ENCODE measurements around the gene EEF2K.
"Not testable (repeated sequence)": the region's sequence is repeated elsewhere in the genome, so short reads cannot be mapped to it uniquely, and the experiment has no call there.

EEF2K gene

DNA sequence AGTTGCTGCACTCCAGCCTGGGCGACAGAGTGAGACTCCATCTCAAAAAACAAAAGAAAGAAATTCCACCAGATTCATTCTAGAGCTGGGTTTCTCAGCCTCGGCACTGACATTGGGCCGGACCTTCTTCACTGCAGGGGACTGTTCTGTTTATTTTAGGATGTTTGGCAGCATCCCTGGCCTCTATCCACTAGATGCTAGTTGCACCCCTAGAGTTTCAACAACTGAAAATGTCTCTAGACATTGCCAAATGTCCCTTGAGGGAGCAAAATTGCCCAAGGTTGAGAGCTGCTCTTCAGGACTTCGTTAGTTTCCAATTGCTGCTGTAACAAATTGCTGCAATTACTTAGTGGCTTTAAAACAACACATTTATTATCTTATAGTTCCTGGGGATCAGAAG is 7.2 kb downstream of the EEF2K start:
- TF ChIP-seq, protein P1, sequence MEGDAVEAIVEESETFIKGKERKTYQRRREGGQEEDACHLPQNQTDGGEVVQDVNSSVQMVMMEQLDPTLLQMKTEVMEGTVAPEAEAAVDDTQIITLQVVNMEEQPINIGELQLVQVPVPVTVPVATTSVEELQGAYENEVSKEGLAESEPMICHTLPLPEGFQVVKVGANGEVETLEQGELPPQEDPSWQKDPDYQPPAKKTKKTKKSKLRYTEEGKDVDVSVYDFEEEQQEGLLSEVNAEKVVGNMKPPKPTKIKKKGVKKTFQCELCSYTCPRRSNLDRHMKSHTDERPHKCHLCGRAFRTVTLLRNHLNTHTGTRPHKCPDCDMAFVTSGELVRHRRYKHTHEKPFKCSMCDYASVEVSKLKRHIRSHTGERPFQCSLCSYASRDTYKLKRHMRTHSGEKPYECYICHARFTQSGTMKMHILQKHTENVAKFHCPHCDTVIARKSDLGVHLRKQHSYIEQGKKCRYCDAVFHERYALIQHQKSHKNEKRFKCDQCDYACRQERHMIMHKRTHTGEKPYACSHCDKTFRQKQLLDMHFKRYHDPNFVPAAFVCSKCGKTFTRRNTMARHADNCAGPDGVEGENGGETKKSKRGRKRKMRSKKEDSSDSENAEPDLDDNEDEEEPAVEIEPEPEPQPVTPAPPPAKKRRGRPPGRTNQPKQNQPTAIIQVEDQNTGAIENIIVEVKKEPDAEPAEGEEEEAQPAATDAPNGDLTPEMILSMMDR (conservative IDR thresholded peaks at IDR 0.05; ENCODE audit: low read length), result no peak
- no peak overlapping the region for H3K4me3 ChIP-seq (ENCODE audit: low read length)
- no peak for DNase-seq (ENCODE audit: low read depth)

DNA sequence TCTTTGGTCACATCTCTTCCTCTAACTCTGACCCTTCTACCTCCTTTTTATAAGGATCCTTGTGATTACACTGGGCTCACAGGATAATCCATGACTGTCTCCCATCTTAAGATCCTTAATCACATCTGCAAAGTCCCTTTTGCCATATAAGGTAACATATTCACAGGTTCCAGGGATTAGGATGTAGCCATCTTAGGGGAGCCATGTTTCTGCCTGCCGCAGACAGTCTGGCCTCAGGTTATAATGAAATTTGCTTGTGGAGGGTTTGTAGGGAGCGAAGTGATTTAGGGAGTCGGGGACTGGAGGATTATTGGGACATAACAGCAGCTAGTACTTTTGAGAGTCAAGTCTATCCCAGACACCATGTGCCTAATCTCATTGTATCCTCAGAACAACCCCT is 7.7 kb downstream of the EEF2K start:
- TF ChIP-seq, protein P1 (conservative IDR thresholded peaks at IDR 0.05; ENCODE audit: low read length), result no peak
- no peak for DNase-seq (ENCODE audit: low read depth)

DNA sequence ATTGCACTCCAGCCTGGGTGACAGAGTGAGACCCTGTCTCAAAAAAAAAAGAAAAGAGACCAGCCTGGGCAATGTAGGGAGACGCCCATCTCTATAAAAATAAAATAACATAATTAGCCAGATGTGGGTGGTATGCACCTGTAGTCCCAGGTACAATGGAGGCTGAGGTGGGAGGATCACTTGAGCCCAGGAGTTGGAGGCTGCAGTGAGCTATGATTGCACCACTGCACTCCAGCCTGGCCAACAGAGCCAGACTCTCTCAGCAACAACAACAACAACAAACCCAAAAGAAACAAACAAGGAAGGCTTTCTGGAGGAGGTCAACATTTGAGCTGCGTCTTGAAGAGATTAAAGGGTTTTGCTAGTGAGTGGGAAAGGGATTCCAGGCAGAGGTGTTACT is 8.3 kb downstream of the EEF2K start:
- TF ChIP-seq, protein P1 (conservative IDR thresholded peaks at IDR 0.05; ENCODE audit: low read length), result no peak

More for the DNA sequence above, 7.7 kb downstream of the EEF2K start:
- H3K4me3 ChIP-seq (ENCODE audit: low read length), result no peak overlapping the region

DNA sequence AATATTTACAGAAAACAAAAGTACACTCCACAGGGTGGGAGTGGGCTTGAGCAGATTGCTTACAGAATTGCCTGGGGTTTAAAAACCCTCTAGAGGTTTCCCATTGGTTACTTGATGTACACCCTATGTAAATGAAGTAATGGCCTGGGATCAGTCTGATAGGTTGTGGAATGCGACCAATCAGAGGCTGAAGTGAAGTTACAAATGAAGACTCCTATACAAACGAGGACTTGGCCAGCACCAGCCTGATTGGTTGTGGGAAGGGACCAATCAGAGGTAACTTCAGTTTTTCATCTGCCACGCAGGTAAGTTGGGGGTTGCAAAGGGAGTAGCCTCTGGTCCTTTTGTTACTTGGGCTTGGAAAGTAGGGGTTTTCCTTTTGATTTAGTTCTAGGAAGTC is 8.8 kb downstream of the EEF2K start:
- TF ChIP-seq, protein P1 (conservative IDR thresholded peaks at IDR 0.05; ENCODE audit: low read length), result no peak
- no peak overlapping the region for H3K4me3 ChIP-seq (ENCODE audit: low read length)
- DNase-seq (ENCODE audit: low read depth), result no peak

More for the DNA sequence above, 8.3 kb downstream of the EEF2K start:
- DNase-seq (ENCODE audit: low read depth), result no peak
- H3K4me3 ChIP-seq (ENCODE audit: low read length), result no peak overlapping the region

DNA sequence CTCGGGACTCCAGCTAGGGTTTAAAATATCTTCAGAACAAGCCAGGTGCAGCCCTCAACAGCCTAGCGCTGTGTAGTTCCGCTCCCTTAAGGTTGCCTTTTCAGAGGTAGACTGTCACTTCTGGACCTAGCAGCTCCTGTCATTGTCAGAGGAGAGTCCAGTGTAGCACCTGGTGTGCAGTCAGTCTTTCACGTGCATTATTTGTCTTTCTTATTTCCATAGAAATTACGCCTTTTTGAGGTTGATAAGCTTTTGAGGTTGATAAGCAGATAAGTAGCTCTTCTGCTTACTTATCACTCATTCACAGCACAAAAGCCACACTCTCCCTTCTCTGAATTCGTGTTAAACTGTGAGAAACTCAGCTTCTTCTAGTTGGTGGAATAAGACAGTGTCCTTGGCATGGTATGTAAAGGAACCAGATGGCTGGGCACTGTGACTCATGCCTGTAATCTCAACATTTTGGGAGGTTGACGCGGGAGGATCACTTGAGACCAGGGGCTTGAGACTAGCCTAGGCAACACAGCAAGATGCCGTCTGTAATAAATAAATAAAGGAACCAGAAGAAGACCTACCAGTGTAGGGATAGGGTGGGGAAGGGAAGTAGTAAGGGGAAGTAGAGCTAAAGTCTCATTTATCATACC is 10.2 kb downstream of the EEF2K start:
- H3K4me3 ChIP-seq (ENCODE audit: low read length), result no peak overlapping the region
- TF ChIP-seq, protein P1 (conservative IDR thresholded peaks at IDR 0.05; ENCODE audit: low read length), result no peak
- DNase-seq (ENCODE audit: low read depth), result peak; percentile 54

DNA sequence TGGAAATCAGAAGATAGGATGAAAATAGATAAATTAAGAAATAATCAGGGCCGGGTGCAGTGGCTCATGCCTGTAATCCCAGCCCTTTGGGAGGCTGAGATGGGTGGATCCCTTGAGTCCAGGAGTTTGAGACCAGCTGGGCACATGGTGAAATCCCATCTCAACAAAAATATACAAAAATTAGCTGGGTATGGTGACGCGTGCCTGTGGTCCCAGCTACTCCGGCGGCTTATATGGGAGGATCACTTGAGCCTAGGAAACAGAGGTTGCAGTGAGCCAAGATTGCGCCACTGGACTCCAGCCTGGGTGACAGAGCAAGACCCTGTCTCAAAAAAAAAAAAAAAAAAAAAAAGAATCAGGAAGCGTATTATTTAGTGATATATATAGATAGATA is 10.8 kb downstream of the EEF2K start:
- H3K4me3 ChIP-seq (ENCODE audit: low read length); DNase-seq (ENCODE audit: low read depth): not testable (repeated sequence)

DNA sequence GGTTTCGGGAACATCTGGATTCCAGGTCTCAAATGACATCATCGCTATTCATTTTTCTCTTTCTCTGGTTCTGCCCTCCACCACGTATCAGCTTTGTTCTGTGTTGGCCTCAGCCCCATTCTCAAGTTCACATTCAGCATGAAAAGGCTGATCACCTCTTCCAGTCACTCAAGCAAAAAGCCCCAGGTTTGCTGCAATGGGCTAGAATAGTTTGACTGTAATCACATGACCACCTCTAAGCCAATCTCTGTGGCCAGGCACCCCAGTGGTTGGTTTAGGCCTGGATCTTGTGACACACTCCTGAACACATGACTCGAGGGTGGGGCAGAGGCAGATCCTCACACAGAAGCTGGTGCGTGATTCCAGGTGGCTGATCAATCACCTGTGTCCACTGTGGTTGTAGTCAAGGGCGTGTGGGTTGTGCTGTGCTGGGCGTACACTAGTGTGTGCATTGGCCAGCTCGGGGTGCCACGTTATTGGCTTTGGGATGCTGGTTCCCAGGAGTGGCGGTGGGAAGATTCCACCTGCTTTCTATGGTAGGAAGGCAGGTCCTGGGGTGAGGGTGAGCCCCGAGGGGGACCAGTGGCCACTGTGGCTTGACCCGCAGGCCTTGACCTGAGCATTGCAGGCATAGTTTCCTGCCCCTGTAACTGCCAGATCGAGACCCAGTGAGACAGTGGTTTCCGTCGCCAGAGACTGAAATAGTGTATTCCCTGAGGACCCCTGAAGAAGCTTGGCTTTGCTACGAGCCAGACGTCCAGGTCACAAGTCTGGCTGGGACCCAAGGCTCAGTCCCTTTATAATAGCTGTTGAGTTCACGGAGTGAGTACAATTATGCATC is 12.0 kb downstream of the EEF2K start:
- no peak for DNase-seq (ENCODE audit: low read depth)
- TF ChIP-seq, protein P1 (conservative IDR thresholded peaks at IDR 0.05; ENCODE audit: low read length), result no peak
- H3K4me3 ChIP-seq (ENCODE audit: low read length), result no peak overlapping the region

Measured in AG10803 (cell line).